ENCODE measurements around the gene KLC4. TPM values are rescaled to one million over a fixed set of nuclear protein-coding genes. Genes with fewer than 3 reads are reported as not detected.
A peak's percentile ranks its signal among the peaks of the same experiment; 100 is the strongest.

Gene KLC4
- total RNA-seq, 1 donor = 9.6 TPM

DNA sequence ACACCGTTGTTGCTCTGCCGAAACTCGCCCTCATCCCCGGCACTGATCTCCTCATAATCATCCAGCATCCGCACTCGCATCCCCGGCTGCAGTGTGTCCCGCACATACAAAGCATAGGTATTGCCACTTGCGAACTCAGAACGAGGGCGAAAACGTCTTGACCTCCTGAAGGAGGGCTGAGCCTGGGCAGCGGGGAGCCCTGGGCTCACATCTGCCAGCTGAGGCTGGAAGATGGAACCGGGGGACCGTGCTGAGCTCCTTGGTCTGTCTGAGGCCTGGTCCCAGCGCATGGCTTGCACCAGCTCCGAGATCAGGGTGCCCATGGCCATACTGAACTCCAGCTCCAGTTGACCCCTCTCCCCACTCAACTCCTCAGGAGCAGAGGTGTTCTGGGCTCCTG, 8.4 kb upstream of the KLC4 start:
- no peaks in the 10 kb centered on the region for H3K9me3 ChIP-seq (ENCODE audit: low read depth, low read length)
- no peaks in the 10 kb centered on the region for H3K27me3 ChIP-seq (ENCODE audit: insufficient read depth, low read length)
- peaks cover 10% of the 10 kb centered on the region for H3K4me1 ChIP-seq (ENCODE audit: insufficient read depth, low read length)
- H3K4me3 ChIP-seq (ENCODE audit: low read length) = no peak overlapping the region

DNA sequence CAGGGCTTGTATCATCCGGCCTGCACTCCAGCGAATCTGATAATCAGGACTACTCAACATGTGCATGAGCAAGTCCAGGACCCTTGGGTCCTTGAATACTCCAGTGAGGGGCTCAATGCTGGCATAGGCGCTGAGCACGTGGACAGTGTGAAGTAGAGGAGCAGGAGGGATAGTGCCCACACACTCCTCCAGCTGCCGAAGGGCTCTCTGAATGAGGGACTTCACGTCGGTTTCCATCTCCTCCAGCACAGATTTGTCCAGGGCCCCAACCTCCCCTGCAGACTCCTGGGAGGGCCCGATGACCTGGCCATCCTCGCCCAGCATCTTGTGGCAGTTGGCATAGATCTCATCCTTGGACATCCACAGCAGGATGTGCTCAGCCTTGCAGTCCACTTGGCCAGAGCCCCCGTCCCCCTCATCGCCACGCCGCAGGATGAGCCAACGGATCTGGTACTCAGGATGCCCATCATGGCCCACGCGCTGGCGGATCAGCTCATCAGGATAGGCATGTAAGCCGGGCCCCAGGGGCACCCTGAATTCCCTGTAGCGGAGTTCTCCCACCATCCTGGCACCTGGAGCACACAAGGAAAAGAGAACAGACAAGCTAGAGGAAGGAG, 7.1 kb upstream of the KLC4 start:
- Histone ChIP-seq H3K27me3 (ENCODE audit: insufficient read depth, low read length) (no peaks in the 10 kb centered on the region), H3K4me1 (ENCODE audit: insufficient read depth, low read length) (peaks cover 10% of the 10 kb centered on the region), H3K4me3 (ENCODE audit: low read length) (no peak overlapping the region), H3K9me3 (ENCODE audit: low read depth, low read length) (no peaks in the 10 kb centered on the region)

DNA sequence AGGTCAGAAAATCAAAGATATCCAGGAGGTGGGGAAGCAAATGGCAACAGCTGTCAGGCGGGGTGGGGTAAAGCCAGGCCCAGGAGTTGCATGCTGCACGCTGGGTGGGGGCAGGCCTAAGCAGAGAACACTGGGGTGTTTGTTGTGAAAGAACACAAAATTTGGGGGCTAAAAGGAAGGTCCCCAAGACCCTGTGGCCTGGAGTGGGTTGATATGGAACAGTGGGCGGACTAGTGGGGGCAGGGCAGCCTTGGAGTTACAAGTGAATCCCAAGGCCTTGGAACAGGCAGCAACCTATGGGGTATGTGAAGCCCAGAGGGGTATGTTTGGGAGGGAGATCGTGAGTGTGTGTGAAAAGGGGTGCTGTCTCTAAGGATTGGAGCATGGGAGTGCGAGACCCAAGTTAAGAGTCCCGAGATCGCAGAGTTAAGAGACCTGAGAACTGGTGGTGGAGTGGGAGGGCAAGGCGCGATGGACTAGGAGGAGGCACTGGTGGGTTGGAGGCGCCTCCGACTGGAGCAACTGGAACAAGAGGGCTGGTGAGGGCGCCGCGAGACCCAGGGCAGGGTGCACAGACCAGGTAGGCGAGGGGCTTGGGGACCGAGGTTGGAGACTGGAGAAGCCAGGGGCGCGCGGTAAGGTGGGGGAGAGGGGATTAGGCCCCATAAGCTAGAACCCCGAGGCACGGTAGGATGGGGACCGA, 6.4 kb upstream of the KLC4 start:
- Histone ChIP-seq H3K4me3 (ENCODE audit: low read length) (peak overlapping the region; percentile 63), H3K4me1 (ENCODE audit: insufficient read depth, low read length) (peaks cover 12% of the 10 kb centered on the region), H3K27me3 (ENCODE audit: insufficient read depth, low read length) (no peaks in the 10 kb centered on the region), H3K9me3 (ENCODE audit: low read depth, low read length) (no peaks in the 10 kb centered on the region)

DNA sequence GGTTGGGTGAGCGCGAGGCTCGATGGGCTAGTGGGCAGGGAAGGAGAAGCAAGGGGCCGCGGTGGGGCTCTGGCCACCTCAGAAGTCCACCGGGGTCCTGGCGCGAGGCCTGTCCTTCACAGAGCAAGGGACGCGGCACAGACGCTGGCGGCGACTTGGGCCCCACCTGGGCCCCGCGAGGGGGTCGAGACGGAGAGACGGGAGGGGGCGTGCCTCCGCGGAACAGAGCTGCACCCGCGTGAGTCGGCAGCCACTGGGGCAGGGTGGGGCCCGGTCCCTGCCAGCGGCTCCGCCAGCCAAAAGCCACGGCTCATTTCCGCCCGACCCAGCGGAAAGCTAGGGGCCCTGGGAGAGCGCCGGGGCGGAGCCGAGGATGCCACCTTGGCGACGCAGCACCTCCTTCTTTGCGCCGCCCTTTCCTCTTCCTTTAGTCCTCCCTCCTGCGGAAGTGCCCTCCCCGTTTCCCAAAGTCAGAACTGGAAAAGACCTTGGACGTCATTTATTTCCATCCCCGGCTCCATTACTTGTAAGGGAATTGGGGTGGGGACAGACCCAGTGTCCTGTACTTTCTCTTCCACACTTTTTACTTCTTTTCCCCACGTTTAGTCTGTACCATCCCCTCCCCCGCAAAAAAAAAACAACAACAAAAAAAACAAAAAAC, 5.8 kb upstream of the KLC4 start, which contains the start of gene CUL7:
Gene CUL7 (minus strand): TSS at position 307 of the 661 bp plus-strand sequence. CDS start 1,063 bp downstream, outside the sequence.
- H3K4me1 ChIP-seq (ENCODE audit: insufficient read depth, low read length) = peaks cover 19% of the 10 kb centered on the region
- H3K4me3 ChIP-seq (ENCODE audit: low read length) = peak within 1 kb of the TSS; percentile 63
- H3K9me3 ChIP-seq (ENCODE audit: low read depth, low read length) = no peaks in the 10 kb centered on the region
- H3K27me3 ChIP-seq (ENCODE audit: insufficient read depth, low read length) = no peaks in the 10 kb centered on the region

DNA sequence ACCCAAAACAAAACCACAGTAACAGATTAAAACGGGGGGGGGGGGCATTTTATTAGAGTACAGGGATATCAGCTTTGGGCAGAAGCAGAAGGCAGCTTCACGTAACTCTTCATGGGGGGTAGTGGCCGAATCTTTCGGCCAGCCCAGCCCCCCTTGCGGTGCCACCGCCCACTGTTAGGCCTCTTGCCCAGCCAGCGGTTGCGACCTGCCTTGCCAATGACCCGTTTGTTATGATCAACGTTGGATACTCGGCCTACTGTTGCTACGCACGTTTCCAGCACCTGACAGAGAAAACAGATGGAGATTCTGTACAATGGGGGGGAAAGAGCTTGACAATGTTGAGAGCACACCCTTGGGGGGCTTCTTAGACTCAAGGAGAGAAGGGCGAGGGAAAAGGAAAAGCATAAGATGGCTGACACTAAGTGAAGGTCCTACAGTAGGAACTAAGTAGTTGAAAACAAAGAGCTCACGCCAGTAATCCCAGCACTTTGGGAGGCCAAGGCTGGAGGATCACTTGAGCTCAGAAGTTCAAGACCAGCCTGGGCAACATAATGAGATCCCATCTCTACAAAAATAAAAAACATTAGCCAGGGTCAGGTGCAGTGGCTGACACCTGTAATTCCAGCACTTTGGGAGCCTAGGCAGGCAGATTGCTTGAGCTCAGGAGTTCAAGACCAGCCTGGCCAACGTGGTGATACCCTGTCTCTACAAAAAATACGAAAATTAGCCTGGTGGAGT, 5.1 kb upstream of the KLC4 start:
- H3K4me3 ChIP-seq (ENCODE audit: low read length) = peak overlapping the region; percentile 63
- peaks cover 22% of the 10 kb centered on the region for H3K4me1 ChIP-seq (ENCODE audit: insufficient read depth, low read length)
- no peaks in the 10 kb centered on the region for H3K9me3 ChIP-seq (ENCODE audit: low read depth, low read length)
- no peaks in the 10 kb centered on the region for H3K27me3 ChIP-seq (ENCODE audit: insufficient read depth, low read length)

DNA sequence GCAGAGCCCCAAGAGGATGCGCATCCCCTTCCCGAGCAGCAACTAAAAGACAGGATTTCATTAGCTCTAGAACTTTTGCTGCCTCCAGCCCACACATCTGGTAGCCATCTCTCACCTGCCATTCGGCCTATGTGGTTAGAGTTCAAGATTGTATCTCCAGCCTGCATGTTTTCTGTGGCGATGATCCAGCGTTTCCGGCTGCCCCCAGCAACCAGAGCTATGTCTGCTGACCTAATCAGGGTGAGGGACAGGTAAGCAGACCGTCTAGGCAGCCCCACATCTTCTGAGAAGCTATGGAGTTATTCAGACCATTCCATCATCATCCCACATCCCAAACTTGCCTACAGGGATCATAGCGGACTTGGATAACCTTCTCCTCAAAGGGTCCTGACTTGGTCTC, 3.5 kb upstream of the KLC4 start:
- no peaks in the 10 kb centered on the region for H3K27me3 ChIP-seq (ENCODE audit: insufficient read depth, low read length)
- no peak overlapping the region for H3K4me3 ChIP-seq (ENCODE audit: low read length)
- no peaks in the 10 kb centered on the region for H3K9me3 ChIP-seq (ENCODE audit: low read depth, low read length)
- H3K4me1 ChIP-seq (ENCODE audit: insufficient read depth, low read length) = peaks cover 31% of the 10 kb centered on the region

DNA sequence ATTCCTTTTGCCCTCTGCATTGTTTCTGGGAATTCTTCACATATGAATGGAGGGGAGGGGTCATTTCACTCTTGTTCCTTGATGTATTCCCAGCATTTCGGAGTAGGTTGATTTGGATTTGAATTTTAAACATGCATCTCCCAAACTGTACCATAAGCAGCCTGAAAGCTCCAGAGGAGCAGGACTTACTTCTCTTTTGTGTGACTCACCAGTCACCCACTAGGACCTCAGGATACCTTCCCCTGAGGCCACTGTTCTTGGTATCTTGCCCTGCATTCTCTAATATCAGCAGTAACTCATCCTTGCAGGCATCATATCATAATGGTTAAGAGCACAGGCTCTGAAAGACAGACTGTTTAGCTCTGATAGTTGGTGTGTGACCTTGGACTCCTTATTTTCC, 900 bp upstream of the KLC4 start:
- Histone ChIP-seq H3K4me1 (ENCODE audit: insufficient read depth, low read length) (peaks cover 20% of the 10 kb centered on the region), H3K9me3 (ENCODE audit: low read depth, low read length) (no peaks in the 10 kb centered on the region), H3K27me3 (ENCODE audit: insufficient read depth, low read length) (no peaks in the 10 kb centered on the region), H3K4me3 (ENCODE audit: low read length) (peak overlapping the region; percentile 73)

DNA sequence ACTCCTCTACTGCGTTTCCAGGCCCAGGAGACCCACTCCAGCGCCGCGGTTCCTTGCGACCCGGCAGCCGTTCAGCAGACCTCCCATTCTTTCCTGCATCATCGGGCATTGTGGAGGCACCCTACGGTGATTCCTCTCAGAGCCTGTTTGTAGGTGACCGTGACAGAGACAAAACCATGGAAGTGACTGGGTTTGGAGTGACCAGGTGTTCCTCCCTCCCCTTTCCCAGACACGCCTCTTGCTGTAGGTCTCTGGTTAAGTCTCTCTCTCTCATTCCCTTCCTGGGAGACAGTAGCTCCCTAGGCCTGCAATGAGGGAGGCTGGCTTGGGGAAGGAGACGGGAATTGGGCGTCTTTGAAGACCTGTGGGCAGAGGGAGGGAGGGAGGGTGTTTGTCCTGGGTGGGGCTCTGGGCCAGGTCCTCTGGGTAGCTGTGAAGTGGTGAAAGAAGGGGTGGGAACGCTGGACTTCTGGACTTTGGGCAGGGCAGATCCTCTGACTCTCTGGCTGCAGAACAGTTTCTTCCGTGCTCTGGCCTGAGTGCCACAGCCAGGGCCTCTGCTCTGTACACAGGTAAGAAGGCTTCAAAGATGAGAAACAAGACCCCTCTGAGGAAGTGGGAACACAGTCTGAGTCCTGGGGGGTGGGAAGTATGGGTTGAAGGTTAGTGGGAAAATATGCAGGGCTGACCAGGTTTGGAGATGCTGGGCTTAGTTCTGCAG, 763 bp downstream of the KLC4 start:
- Histone ChIP-seq H3K27me3 (ENCODE audit: insufficient read depth, low read length) (no peaks in the 10 kb centered on the region), H3K4me3 (ENCODE audit: low read length) (peak overlapping the region; percentile 73), H3K4me1 (ENCODE audit: insufficient read depth, low read length) (peaks cover 20% of the 10 kb centered on the region), H3K9me3 (ENCODE audit: low read depth, low read length) (no peaks in the 10 kb centered on the region)

DNA sequence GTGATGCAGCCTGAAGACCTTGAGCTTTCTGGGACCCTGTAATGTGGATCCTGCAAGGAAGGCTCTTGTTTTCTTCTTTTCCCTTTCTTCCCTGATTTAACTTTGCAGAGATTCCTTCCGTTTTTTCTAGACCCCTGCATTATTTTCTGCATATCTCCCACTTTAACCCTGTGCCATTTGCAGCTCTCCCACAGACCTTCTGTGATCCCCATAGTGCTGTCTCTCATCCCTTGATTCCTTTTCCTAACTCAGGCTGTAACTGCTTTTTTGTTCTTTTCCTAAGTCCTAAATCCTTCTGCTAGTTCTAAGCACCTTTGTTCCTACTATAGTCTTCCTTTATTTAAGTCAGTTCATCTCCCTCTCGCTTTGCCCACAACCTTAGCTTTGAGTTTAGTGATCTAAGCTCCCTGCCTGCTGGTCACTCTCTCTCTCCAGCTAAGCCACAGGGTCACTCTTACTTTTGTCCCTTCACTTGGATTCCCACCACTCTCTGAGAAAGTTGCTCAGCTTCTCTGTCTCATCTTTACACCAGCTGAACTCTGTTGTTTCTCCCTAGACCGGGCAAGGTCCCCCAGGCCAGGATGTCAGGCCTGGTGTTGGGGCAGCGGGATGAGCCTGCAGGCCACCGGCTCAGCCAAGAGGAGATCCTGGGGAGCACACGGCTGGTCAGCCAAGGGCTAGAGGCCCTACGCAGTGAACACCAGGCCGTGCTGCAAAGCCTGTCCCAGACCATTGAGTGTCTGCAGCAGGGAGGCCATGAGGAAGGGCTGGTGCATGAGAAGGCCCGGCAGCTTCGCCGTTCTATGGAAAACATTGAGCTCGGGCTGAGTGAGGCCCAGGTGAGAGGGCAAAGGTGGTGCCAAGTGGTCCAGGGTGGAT, 1.6 kb downstream of the KLC4 start:
- Histone ChIP-seq H3K4me3 (ENCODE audit: low read length) (no peak overlapping the region), H3K4me1 (ENCODE audit: insufficient read depth, low read length) (peaks cover 20% of the 10 kb centered on the region), H3K9me3 (ENCODE audit: low read depth, low read length) (no peaks in the 10 kb centered on the region), H3K27me3 (ENCODE audit: insufficient read depth, low read length) (no peaks in the 10 kb centered on the region)

DNA sequence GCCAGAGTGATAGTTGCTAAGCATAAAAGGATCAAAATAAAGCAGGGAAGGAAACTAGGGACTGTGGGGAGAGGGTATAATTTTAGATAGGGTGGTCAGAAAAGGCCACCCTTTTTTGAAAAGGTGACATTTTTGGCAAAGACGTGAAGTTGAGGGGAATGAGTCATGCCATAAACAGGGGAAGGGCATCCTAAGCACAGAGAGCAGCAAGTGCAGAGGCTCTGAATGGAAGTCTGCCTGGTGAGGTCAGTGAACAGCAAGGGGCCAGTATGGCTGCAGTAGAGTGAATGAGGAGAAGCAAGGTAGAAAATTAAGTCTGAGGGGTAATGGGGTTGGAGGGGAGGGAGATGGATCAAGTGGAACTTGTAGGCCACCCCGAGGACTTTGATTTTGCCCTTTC, 2.4 kb downstream of the KLC4 start:
- Histone ChIP-seq H3K4me3 (ENCODE audit: low read length) (no peak overlapping the region), H3K4me1 (ENCODE audit: insufficient read depth, low read length) (peaks cover 20% of the 10 kb centered on the region), H3K9me3 (ENCODE audit: low read depth, low read length) (no peaks in the 10 kb centered on the region), H3K27me3 (ENCODE audit: insufficient read depth, low read length) (no peaks in the 10 kb centered on the region)

DNA sequence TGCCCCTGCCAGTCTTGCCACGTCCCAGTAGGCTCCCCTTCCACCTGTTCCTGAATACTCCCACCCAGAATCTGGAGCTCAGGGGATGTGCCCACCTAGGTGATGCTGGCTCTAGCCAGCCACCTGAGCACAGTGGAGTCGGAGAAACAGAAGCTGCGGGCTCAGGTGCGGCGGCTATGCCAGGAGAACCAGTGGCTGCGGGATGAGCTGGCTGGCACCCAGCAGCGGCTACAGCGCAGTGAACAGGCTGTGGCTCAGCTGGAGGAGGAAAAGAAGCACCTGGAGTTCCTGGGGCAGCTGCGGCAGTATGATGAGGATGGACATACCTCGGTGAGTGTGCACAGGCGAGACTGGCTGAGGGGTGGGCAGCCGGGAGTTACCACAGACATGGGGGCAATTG, 3.4 kb downstream of the KLC4 start:
- H3K27me3 ChIP-seq (ENCODE audit: insufficient read depth, low read length) = no peaks in the 10 kb centered on the region
- H3K4me3 ChIP-seq (ENCODE audit: low read length) = no peak overlapping the region
- peaks cover 20% of the 10 kb centered on the region for H3K4me1 ChIP-seq (ENCODE audit: insufficient read depth, low read length)
- no peaks in the 10 kb centered on the region for H3K9me3 ChIP-seq (ENCODE audit: low read depth, low read length)

DNA sequence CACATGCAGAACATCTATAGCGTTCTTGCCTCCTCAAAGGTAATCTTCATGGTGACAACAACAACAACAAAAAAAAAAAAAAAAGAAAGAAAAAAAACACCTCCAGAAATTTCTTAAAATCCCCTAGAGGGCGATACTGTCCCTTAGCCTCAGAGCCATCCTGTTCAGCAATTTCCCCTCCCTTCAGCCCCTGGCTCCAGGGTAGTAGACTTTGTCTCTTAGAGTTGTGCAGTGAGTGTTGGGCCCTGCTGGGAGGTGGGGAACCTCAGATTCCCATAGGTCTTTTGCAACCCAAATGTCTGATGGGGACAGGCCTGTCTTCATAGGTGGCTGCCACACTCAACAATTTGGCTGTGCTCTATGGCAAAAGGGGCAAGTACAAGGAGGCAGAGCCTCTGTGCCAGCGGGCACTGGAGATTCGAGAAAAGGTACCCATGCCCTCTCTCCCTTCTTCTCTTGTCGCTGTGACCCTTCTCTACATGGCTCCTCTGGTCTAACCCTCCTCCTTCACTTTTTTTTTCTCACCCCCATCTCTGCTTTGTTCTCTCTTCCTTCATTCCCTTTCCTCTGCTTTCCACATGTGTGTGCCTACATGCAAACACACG, 10.7 kb downstream of the KLC4 start:
- H3K4me1 ChIP-seq (ENCODE audit: insufficient read depth, low read length) = no peaks in the 10 kb centered on the region
- no peaks in the 10 kb centered on the region for H3K9me3 ChIP-seq (ENCODE audit: low read depth, low read length)
- H3K27me3 ChIP-seq (ENCODE audit: insufficient read depth, low read length) = no peaks in the 10 kb centered on the region
- no peak overlapping the region for H3K4me3 ChIP-seq (ENCODE audit: low read length)

DNA sequence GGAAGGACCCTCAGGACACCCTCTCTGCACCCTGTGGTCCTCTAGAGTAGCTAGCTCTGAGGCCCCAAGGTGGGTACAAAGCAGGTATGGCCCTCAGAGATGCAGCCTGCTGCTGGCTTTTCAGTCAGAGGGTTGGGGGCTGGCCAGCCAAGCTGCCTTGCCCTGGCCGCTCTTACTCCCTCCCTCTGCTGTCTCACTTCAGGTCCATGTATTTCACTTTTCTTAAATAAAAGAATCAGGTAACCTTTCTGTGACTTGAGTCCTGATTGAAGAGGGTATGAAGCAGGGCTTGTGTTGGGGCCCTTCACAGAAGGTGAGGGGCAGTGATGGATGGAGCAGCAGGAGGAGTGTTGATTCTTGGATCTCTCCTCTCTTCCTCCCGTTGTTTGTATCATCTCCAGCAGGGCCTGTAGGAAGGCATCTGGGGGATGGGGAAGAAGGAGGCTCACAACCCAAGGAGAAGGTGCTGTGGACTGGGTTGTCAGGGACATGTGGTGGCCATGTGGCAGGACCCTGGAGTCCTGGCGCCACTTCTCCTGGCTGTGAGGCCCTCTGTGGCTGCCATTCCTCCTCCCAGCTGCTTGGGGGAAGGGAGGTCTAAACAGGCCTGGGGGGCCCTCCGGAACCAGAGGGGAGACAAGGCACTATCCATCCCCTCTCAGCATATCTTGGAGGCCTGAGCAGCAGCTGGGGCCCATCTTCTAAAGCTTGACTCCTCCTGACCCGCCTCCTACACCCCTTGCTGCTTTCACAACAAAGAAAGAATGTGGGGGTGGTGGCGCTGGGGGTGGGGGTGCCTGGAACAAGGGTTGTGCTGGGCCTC, 15.6 kb downstream of the KLC4 start:
- Histone ChIP-seq H3K9me3 (ENCODE audit: low read depth, low read length) (no peaks in the 10 kb centered on the region), H3K4me3 (ENCODE audit: low read length) (no peak overlapping the region), H3K27me3 (ENCODE audit: insufficient read depth, low read length) (peaks cover 16% of the 10 kb centered on the region), H3K4me1 (ENCODE audit: insufficient read depth, low read length) (peaks cover 10% of the 10 kb centered on the region)
